IMR-90 (cell line): ENCODE results near the gene AQP5. TPM values are rescaled to one million over a fixed set of nuclear protein-coding genes. Genes with fewer than 3 reads are reported as not detected.
A peak's percentile ranks its signal among the peaks of the same experiment; 100 is the strongest.

ENCODE experiments used
- ATAC-seq: fragments of 200-7000 bp; cut with Tn5 transposase; 2 replicates; pipeline ENCODE4 v1.9.1; 2020; ENCODE audit warnings: low read depth, mild to moderate bottlenecking, moderate library complexity
- BruUV-seq: library from RNA; stranded (reverse); fragments of 400-500 nt; replicated peaks from 2 replicates; lab custom pipeline; 2021; lab: Mats Ljungman, UMichigan
- CTCF ChIA-PET: fragments of 300-600 bp; formaldehyde crosslinking; extraction: SDS; loops from one replicate; lab custom pipeline; 2021; ENCODE audit warnings: antibody characterized with exemption; lab: Yijun Ruan, JAX
- POLR2A ChIA-PET: fragments of 300-600 bp; sonication (Branson Sonifier 250); formaldehyde crosslinking; loops from one replicate; lab custom pipeline; 2022; ENCODE audit warnings: antibody characterized with exemption; ENCODE audit not compliant: unreplicated experiment; lab: Charles Lee
- DNase-seq: peaks from one replicate; pipeline ENCODE4 v3.0.0; 2013
- H2AFZ ChIP-seq: replicated peaks from 2 replicates; pipeline ENCODE3; 2013; ENCODE audit warnings: low read length, mild to moderate bottlenecking; ENCODE audit not compliant: poor library complexity
- H2AK5ac ChIP-seq: 2 replicates; pipeline ENCODE4 v1.6.1; 2013; ENCODE audit warnings: low read depth, low read length, inconsistent platforms
- H2AK9ac ChIP-seq: replicated peaks from 2 replicates; pipeline ENCODE3; 2013; ENCODE audit warnings: mild to moderate bottlenecking, low read depth, low read length, moderate library complexity; ENCODE audit not compliant: poor library complexity
- H2BK120ac ChIP-seq: 2 replicates; pipeline ENCODE4 v1.6.1; 2013; ENCODE audit warnings: low read depth, low read length, inconsistent platforms
- H2BK15ac ChIP-seq: 3 replicates; pipeline ENCODE4 v1.6.1; 2013; ENCODE audit warnings: low read depth, low read length, inconsistent platforms
- H2BK20ac ChIP-seq: 2 replicates; pipeline ENCODE4 v1.6.1; 2013; ENCODE audit warnings: low read depth, mild to moderate bottlenecking, inconsistent platforms, low read length, moderate library complexity
- H2BK5ac ChIP-seq: 2 replicates; pipeline ENCODE4 v1.6.1; 2013; ENCODE audit warnings: mild to moderate bottlenecking, low read depth, low read length, inconsistent platforms; ENCODE audit not compliant: poor library complexity, severe bottlenecking
- H3K14ac ChIP-seq: replicated peaks from 2 replicates; pipeline ENCODE4 v1.6.1; 2013; ENCODE audit warnings: low read depth, low read length, inconsistent platforms
- H3K18ac ChIP-seq: 2 replicates; pipeline ENCODE4 v1.6.1; 2013; ENCODE audit warnings: low read depth, low read length, control low read depth
- H3K23ac ChIP-seq: 2 replicates; pipeline ENCODE4 v1.6.1; 2013; ENCODE audit warnings: low read depth, low read length, inconsistent platforms
- H3K27ac ChIP-seq: 2 replicates; pipeline ENCODE4 v1.5.1; 2013; ENCODE audit warnings: mild to moderate bottlenecking, control low read depth, low read length; ENCODE audit not compliant: insufficient read depth
- H3K27me3 ChIP-seq: 2 replicates; pipeline ENCODE4 v1.6.1; 2013; ENCODE audit warnings: low read length; ENCODE audit not compliant: control insufficient read depth, insufficient read depth
- H3K36me3 ChIP-seq: 2 replicates; pipeline ENCODE4 v1.6.1; 2013; ENCODE audit warnings: low read length, mixed read lengths; ENCODE audit not compliant: control insufficient read depth, insufficient read depth
- H3K4ac ChIP-seq: 2 replicates; pipeline ENCODE4 v1.6.1; 2013; ENCODE audit warnings: low read depth, low read length, inconsistent platforms
- H3K4me1 ChIP-seq: 2 replicates; pipeline ENCODE4 v1.6.1; 2013; ENCODE audit warnings: low read length, mixed read lengths; ENCODE audit not compliant: control insufficient read depth, insufficient read depth
- H3K4me2 ChIP-seq: 2 replicates; pipeline ENCODE4 v1.6.1; 2013; ENCODE audit warnings: low read depth, mild to moderate bottlenecking, control low read depth, low read length, moderate library complexity
- H3K4me3 ChIP-seq: 2 replicates; pipeline ENCODE4 v1.5.1; 2013; ENCODE audit warnings: low read depth, mild to moderate bottlenecking, control low read depth, low read length, moderate library complexity; ENCODE audit not compliant: insufficient read depth
- H3K56ac ChIP-seq: 2 replicates; pipeline ENCODE4 v1.6.1; 2013; ENCODE audit warnings: low read length, inconsistent platforms; ENCODE audit not compliant: insufficient read depth; ENCODE audit errors: extremely low read depth
- H3K79me1 ChIP-seq, 2 experiments: 2 replicates each; pipeline ENCODE4 v1.6.1; 2013; ENCODE audit warnings: low read length in 2 of 2, inconsistent platforms in 1 of 2, low read depth in 1 of 2
- H3K9ac ChIP-seq: 2 replicates; pipeline ENCODE4 v1.6.1; 2013; ENCODE audit warnings: low read depth, low read length, control low read depth
- H3K9me1 ChIP-seq: 2 replicates; pipeline ENCODE4 v1.6.1; 2013; ENCODE audit warnings: low read length, inconsistent platforms; ENCODE audit not compliant: insufficient read depth
- H3K9me3 ChIP-seq: 2 replicates; pipeline ENCODE4 v1.6.1; 2013; ENCODE audit warnings: low read length; ENCODE audit not compliant: control insufficient read depth, insufficient read depth
- H4K20me1 ChIP-seq: 2 replicates; pipeline ENCODE4 v1.6.1; 2013; ENCODE audit warnings: low read length, inconsistent platforms; ENCODE audit not compliant: insufficient read depth
- H4K5ac ChIP-seq: 2 replicates; pipeline ENCODE4 v1.6.1; 2013; ENCODE audit warnings: mild to moderate bottlenecking, low read depth, low read length, control low read depth
- H4K8ac ChIP-seq, 2 experiments: 2 replicates each; pipeline ENCODE4 v1.6.1; 2013; ENCODE audit warnings: low read depth in 2 of 2, low read length in 2 of 2, control low read depth in 1 of 2, inconsistent platforms in 1 of 2
- H4K91ac ChIP-seq: 2 replicates; pipeline ENCODE4 v1.6.1; 2013; ENCODE audit warnings: low read depth, low read length, inconsistent platforms; ENCODE audit not compliant: insufficient read depth
- BHLHE40 ChIP-seq: fragments of 150-350 bp; IDR thresholded peaks from 2 replicates; pipeline ENCODE4 v1.6.1; 2016; ENCODE audit warnings: mild to moderate bottlenecking, low read depth, low read length
- CEBPB ChIP-seq: IDR thresholded peaks from 2 replicates; pipeline ENCODE4 v1.6.1; 2012; ENCODE audit warnings: low read depth, low read length, improper control_type of control experiment
- CHD1 ChIP-seq: IDR thresholded peaks from 2 replicates; pipeline ENCODE4 v1.6.1; 2012; ENCODE audit warnings: low read depth, low read length, improper control_type of control experiment
- ELK1 ChIP-seq: fragments of 150-350 bp; IDR thresholded peaks from 2 replicates; pipeline ENCODE4 v1.6.1; 2016; ENCODE audit warnings: low read depth, mild to moderate bottlenecking, low read length, moderate library complexity, borderline replicate concordance
- MAFK ChIP-seq: IDR thresholded peaks from 2 replicates; pipeline ENCODE4 v1.6.1; 2012; ENCODE audit warnings: low read depth, low read length, improper control_type of control experiment
- MAZ ChIP-seq: IDR thresholded peaks from 2 replicates; pipeline ENCODE4 v1.6.1; 2012; ENCODE audit warnings: low read depth, mild to moderate bottlenecking, low read length, improper control_type of control experiment, moderate library complexity, borderline replicate concordance
- MXI1 ChIP-seq: IDR thresholded peaks from 2 replicates; pipeline ENCODE4 v1.6.1; 2012; ENCODE audit warnings: low read depth, mild to moderate bottlenecking, low read length, moderate library complexity, borderline replicate concordance
- NFE2L2 ChIP-seq: fragments of 150-350 bp; IDR thresholded peaks from 2 replicates; pipeline ENCODE4 v1.6.1; 2016; ENCODE audit warnings: low read depth, mild to moderate bottlenecking, low read length
- SMC3 ChIP-seq: fragments of 150-350 bp; IDR thresholded peaks from 2 replicates; pipeline ENCODE4 v1.6.1; 2016; ENCODE audit warnings: low read depth, mild to moderate bottlenecking, antibody characterized with exemption, low read length, moderate library complexity
- WGBS, 2 experiments: methylation state at CpG; one replicate each; pipeline versions ENCODE4 v1.1.5 to v1.1.7; 2013; ENCODE audit warnings: missing lambda C conversion rate in 2 of 2; ENCODE audit not compliant: insufficient read length in 1 of 2; ENCODE audit errors: extremely low coverage in 2 of 2; 5-methylcytosine and 5-hydroxymethylcytosine counted together
- dilution Hi-C: fragments of 300-500 bp; cut with HindIII; formaldehyde crosslinking; loops from one replicate; pipeline ENCODE4 v1.14.3; 2018; ENCODE audit warnings: low sequenced_read_pairs; ENCODE audit not compliant: unreplicated experiment
- in situ Hi-C: fragments of 300-500 bp; cut with MboI; formaldehyde crosslinking; loops from 3 replicates; pipeline ENCODE4 v1.14.3; 2019; ENCODE audit warnings: low sequenced_read_pairs, inconsistent platforms, mixed read lengths
- intact Hi-C: fragments of 100-400 bp; cut with micrococcal nuclease; formaldehyde crosslinking; loops from 2 replicates; pipeline ENCODE4 v1.10.0; 2022
- polyA plus RNA-seq, 3 experiments: library from polyadenylated mRNA; depleted of rRNA; stranded (reverse); fragments of >200 nt; gene quantifications; 2 replicates each; pipeline ENCODE4 v1.2.3, GENCODE V29; 2012; ENCODE audit warnings: low replicate concordance in 1 of 3
- total RNA-seq: library from RNA; depleted of rRNA; stranded (reverse); fragments of >200 nt; gene quantifications from 2 replicates; pipeline ENCODE4 v1.2.3, GENCODE V29; 2012
- TF ChIP-seq, protein P1 (sequence below): conservative IDR thresholded peaks from 2 replicates; pipeline ENCODE4 v1.5.1; 2012; ENCODE audit warnings: mild to moderate bottlenecking, low read depth, low read length, improper control_type of control experiment

Gene AQP5
- total and polyA plus RNA-seq, 2 of the 4 experiments (the other 2 are of a cell fraction) = not detected

DNA sequence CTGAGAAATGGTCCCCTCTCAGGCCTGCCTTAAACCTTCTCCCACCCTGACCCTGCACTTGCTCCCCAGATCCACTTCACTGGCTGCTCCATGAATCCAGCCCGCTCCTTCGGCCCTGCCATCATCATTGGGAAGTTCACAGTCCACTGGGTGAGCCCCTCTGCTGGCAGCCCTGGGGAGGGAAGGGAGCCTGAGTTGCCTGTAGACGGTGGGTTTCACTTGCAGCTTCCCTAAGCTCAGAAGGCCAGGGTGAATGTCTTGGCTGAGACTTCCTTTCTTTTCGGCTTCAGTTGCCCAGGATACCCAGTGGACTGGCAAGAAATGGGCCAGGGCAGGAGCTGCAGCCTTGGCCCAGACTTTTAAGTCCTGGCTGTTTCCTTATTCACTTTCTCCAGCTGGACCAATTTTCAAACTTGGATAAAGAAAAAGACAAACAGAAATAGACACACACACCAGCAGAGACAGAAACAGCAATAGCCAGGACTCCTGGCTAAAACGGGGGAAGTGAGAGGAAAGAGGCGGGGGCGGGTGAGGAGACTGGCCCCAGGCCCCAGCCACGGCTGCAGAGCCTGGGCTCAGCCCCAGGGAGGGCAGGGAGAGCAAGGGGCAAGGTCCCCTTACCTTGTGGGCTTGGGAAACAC lies 13.1 kb downstream of the AQP5 start:
- intact Hi-C loops = loop anchor here (1.0 kb wide), 1 partner anchor 82 kb away; no protein-coding TSS in a partner anchor
- no peak overlapping the region for H3K4me2 ChIP-seq
- no peak overlapping the region for H3K4ac ChIP-seq
- H3K4me3 ChIP-seq = no peak overlapping the region
- no peak overlapping the region for H4K91ac ChIP-seq
- BruUV-seq = no TSS peak
- CTCF ChIA-PET = interaction anchor here (0.6 to 1.2 kb wide), 6 partner anchors 64 to 95 kb away, joined by 3 to 6 read pairs (median 4); no protein-coding TSS in a partner anchor
- H2AFZ ChIP-seq = peak overlapping the region; percentile 84
- ATAC-seq = 0 out of 2 replicates have a peak, but pooled peaks have one; percentile 8
- H3K79me1 ChIP-seq = no peaks in the 10 kb centered on the region
- peaks cover 27% of the 10 kb centered on the region for H3K27me3 ChIP-seq
- H2AK9ac ChIP-seq = no peak overlapping the region
- no peak overlapping the region for H2AK5ac ChIP-seq
- 61% methylated on average over 5 of the region's 8 CpGs; no CpG with 5 or more reads in 1 of the 2 experiments for WGBS, 2 experiments
- H2BK15ac ChIP-seq = no peak overlapping the region
- H2BK20ac ChIP-seq = no peak overlapping the region
- no peaks in the 10 kb centered on the region for H3K9me1 ChIP-seq
- no peak overlapping the region for H3K18ac ChIP-seq
- in situ Hi-C loops = loop anchor here (5.0 to 10.0 kb wide), 2 partner anchors 83 to 200 kb away; partner anchors contain the start of gene ASIC1
- no peak overlapping the region for H2BK5ac ChIP-seq
- H3K4me1 ChIP-seq = no peaks in the 10 kb centered on the region
- no peak overlapping the region for H4K8ac ChIP-seq
- no peaks in the 10 kb centered on the region for H3K9me3 ChIP-seq
- H4K20me1 ChIP-seq = no peaks in the 10 kb centered on the region
- TF ChIP-seq BHLHE40 (no peak), MAZ (no peak), ELK1 (no peak), SMC3 (no peak), CHD1 (no peak), CEBPB (no peak), MAFK (no peak), NFE2L2 (no peak), MXI1 (no peak)
- TF ChIP-seq, protein P1, sequence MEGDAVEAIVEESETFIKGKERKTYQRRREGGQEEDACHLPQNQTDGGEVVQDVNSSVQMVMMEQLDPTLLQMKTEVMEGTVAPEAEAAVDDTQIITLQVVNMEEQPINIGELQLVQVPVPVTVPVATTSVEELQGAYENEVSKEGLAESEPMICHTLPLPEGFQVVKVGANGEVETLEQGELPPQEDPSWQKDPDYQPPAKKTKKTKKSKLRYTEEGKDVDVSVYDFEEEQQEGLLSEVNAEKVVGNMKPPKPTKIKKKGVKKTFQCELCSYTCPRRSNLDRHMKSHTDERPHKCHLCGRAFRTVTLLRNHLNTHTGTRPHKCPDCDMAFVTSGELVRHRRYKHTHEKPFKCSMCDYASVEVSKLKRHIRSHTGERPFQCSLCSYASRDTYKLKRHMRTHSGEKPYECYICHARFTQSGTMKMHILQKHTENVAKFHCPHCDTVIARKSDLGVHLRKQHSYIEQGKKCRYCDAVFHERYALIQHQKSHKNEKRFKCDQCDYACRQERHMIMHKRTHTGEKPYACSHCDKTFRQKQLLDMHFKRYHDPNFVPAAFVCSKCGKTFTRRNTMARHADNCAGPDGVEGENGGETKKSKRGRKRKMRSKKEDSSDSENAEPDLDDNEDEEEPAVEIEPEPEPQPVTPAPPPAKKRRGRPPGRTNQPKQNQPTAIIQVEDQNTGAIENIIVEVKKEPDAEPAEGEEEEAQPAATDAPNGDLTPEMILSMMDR = no peak
- H3K14ac ChIP-seq = no peak overlapping the region; the same call in 1 of the 2 replicates
- H2BK120ac ChIP-seq = no peak overlapping the region
- no peak for DNase-seq
- H3K36me3 ChIP-seq = no peaks in the 10 kb centered on the region
- POLR2A ChIA-PET = no interaction called here
- no peak overlapping the region for H3K9ac ChIP-seq
- no peak overlapping the region for H3K56ac ChIP-seq
- no peak overlapping the region for H3K23ac ChIP-seq
- H3K27ac ChIP-seq = no peak overlapping the region
- no peak overlapping the region for H4K5ac ChIP-seq
- dilution Hi-C loops = no loop called here
